Stimulated activated CD4-positive, alpha-beta T cell treated with anti-CD3 and anti-CD28 coated beads, Interleukin-1b, Interleukin-23, amount 100 ng/mL, for 48 hours (primary cell): ENCODE data around the gene CHKA.

ENCODE experiments used
- DNase-seq: peaks from one replicate; pipeline ENCODE4 v3.0.0-alpha.2; 2020

The CHKA gene

GRCh38 chr11:68142441-68143309, 21.5 kb upstream of the CHKA start:
- DNase-seq = no peak

GRCh38 chr11:68142028-68142412, 20.8 kb upstream of the CHKA start:
- peak; percentile 66 for DNase-seq

GRCh38 chr11:68141246-68142027, 20.2 kb upstream of the CHKA start:
- DNase-seq = no peak

- DNase-seq = no peak
Measured at GRCh38 chr11:68140496-68141245, 19.5 kb upstream of the CHKA start.

- no peak for DNase-seq
Measured at GRCh38 chr11:68138237-68138636, 17.0 kb upstream of the CHKA start.

- no peak for DNase-seq
Measured at GRCh38 chr11:68137833-68138232, 16.6 kb upstream of the CHKA start.

- DNase-seq = no peak
Measured at GRCh38 chr11:68136866-68137265, 15.7 kb upstream of the CHKA start.

GRCh38 chr11:68135161-68135560, 14.0 kb upstream of the CHKA start:
- no peak for DNase-seq

- no peak for DNase-seq
Measured at GRCh38 chr11:68133761-68134160, 12.6 kb upstream of the CHKA start.

GRCh38 chr11:68130121-68130520, 8.9 kb upstream of the CHKA start:
- no peak for DNase-seq

- no peak for DNase-seq
Measured at GRCh38 chr11:68128682-68129327, 7.6 kb upstream of the CHKA start.

- DNase-seq = no peak
Measured at GRCh38 chr11:68127714-68128681, 6.8 kb upstream of the CHKA start.

- no peak for DNase-seq
Measured at GRCh38 chr11:68125164-68125563, 4.0 kb upstream of the CHKA start.

GRCh38 chr11:68122936-68123539, 1.9 kb upstream of the CHKA start:
- no peak for DNase-seq

GRCh38 chr11:68120273-68121066, 718 bp downstream of the CHKA start:
- peak; percentile 33 for DNase-seq

- no peak for DNase-seq
Measured at GRCh38 chr11:68118706-68119448, 2.3 kb downstream of the CHKA start.

- no peak for DNase-seq
Measured at GRCh38 chr11:68117853-68118470, 3.2 kb downstream of the CHKA start.

GRCh38 chr11:68116974-68117373, 4.2 kb downstream of the CHKA start:
- DNase-seq = no peak

- DNase-seq = no peak
Measured at GRCh38 chr11:68116126-68116525, 5.1 kb downstream of the CHKA start.
